Measurements from ENCODE around the gene IDH3A. TPM values are rescaled to one million over a fixed set of nuclear protein-coding genes. Genes with fewer than 3 reads are reported as not detected.

Gene IDH3A
- total and polyA plus RNA-seq, 7 donors, result 74.9 to 106 (median 85.1) TPM

- H3K27me3 ChIP-seq, result no peaks in the 10 kb centered on the region
- WGBS, 2 donors, result 87 to 94% methylated on average over 8 of the region's 8 CpGs
- H3K9me3 ChIP-seq, result no peaks in the 10 kb centered on the region
- peak; percentile 39 for DNase-seq
- H3K36me3 ChIP-seq, result no peaks in the 10 kb centered on the region
- H3K27ac ChIP-seq, result no peak overlapping the region
- intact Hi-C loops (cut with DNase I), result no loop called here
- TF ChIP-seq POLR2A (IDR thresholded peaks at IDR 0.05) (no peak), POLR2AphosphoS5 (IDR thresholded peaks at IDR 0.05) (no peak), EP300 (IDR thresholded peaks at IDR 0.05) (no peak), CTCF (IDR thresholded peaks at IDR 0.05) (no peak)
- no peaks in the 10 kb centered on the region for H3K4me1 ChIP-seq
- no peak overlapping the region for H3K4me3 ChIP-seq
Measured at GRCh38 chr15:78107471-78107870, 41.7 kb upstream of the IDH3A start.

- peak; percentile 92 for DNase-seq
- Histone ChIP-seq H3K27ac (no peak overlapping the region), H3K4me3 (no peak overlapping the region), H3K4me1 (no peaks in the 10 kb centered on the region), H3K9me3 (no peaks in the 10 kb centered on the region), H3K36me3 (no peaks in the 10 kb centered on the region), H3K27me3 (no peaks in the 10 kb centered on the region)
- TF ChIP-seq CTCF (IDR thresholded peaks at IDR 0.05) (peak; percentile 76 to 97 (median 91)), POLR2A (IDR thresholded peaks at IDR 0.05) (no peak)
- WGBS, 2 donors, result 33 to 42% methylated on average over 11 of the region's 11 CpGs
- intact Hi-C loops (cut with DNase I), result loop anchor here (1.0 to 2.0 kb wide), 2 partner anchors 108 to 142 kb away; no protein-coding TSS in a partner anchor
Measured at GRCh38 chr15:78108300-78109084, 40.7 kb upstream of the IDH3A start.

- no peaks in the 10 kb centered on the region for H3K9me3 ChIP-seq
- no peak for TF ChIP-seq CTCF (IDR thresholded peaks at IDR 0.05)
- no peak for TF ChIP-seq POLR2AphosphoS5 (IDR thresholded peaks at IDR 0.05)
- no peak for TF ChIP-seq POLR2A (IDR thresholded peaks at IDR 0.05)
- no peak for TF ChIP-seq EP300 (IDR thresholded peaks at IDR 0.05)
- DNase-seq, result peak; percentile 48
- H3K4me1 ChIP-seq, result no peaks in the 10 kb centered on the region
- intact Hi-C loops (cut with DNase I), result loop anchor here (2.0 kb wide), 1 partner anchor 142 kb away; no protein-coding TSS in a partner anchor
- H3K27me3 ChIP-seq, result no peaks in the 10 kb centered on the region
- no peak overlapping the region for H3K4me3 ChIP-seq
- WGBS, 2 donors, result 91 to 93% methylated on average over 12 of the region's 12 CpGs
- no peak overlapping the region for H3K27ac ChIP-seq
- no peaks in the 10 kb centered on the region for H3K36me3 ChIP-seq
Measured at GRCh38 chr15:78109156-78109555, 40.0 kb upstream of the IDH3A start.

- DNase-seq, result peak; percentile 52
- no peaks in the 10 kb centered on the region for H3K9me3 ChIP-seq
- H3K4me3 ChIP-seq, result no peak overlapping the region
- TF ChIP-seq POLR2AphosphoS5 (IDR thresholded peaks at IDR 0.05), result no peak
- no peak for TF ChIP-seq EP300 (IDR thresholded peaks at IDR 0.05)
- TF ChIP-seq POLR2A (IDR thresholded peaks at IDR 0.05), result no peak
- no peaks in the 10 kb centered on the region for H3K27me3 ChIP-seq
- no peaks in the 10 kb centered on the region for H3K36me3 ChIP-seq
- intact Hi-C loops (cut with DNase I), result loop anchor here (5.0 to 10.0 kb wide), 2 partner anchors 85 to 312 kb away; no protein-coding TSS in a partner anchor
- 93 to 95% methylated on average over 6 of the region's 6 CpGs for WGBS, 2 donors
- no peaks in the 10 kb centered on the region for H3K4me1 ChIP-seq
- no peak overlapping the region for H3K27ac ChIP-seq
Measured at GRCh38 chr15:78110096-78110495, 39.1 kb upstream of the IDH3A start.

- H3K27ac ChIP-seq, result no peak overlapping the region
- peak; percentile 43 for DNase-seq
- no peaks in the 10 kb centered on the region for H3K27me3 ChIP-seq
- no peaks in the 10 kb centered on the region for H3K4me1 ChIP-seq
- intact Hi-C loops (cut with DNase I), result loop anchor here (5.0 to 10.0 kb wide), 2 partner anchors 84 to 311 kb away; no protein-coding TSS in a partner anchor
- TF ChIP-seq POLR2A (IDR thresholded peaks at IDR 0.05) (no peak), EP300 (IDR thresholded peaks at IDR 0.05) (no peak), POLR2AphosphoS5 (IDR thresholded peaks at IDR 0.05) (no peak), CTCF (IDR thresholded peaks at IDR 0.05) (no peak)
- H3K36me3 ChIP-seq, result no peaks in the 10 kb centered on the region
- H3K9me3 ChIP-seq, result no peaks in the 10 kb centered on the region
- no peak overlapping the region for H3K4me3 ChIP-seq
- WGBS, 2 donors, result 94 to 95% methylated on average over 10 of the region's 10 CpGs
Measured at GRCh38 chr15:78110916-78111475, 38.2 kb upstream of the IDH3A start.

Measured in sigmoid colon (tissue), 7 donors.